Omental fat pad (tissue), 4 donors: ENCODE measurements around the gene ATP5PD. TPM values are rescaled to one million over a fixed set of nuclear protein-coding genes. Genes with fewer than 3 reads are reported as not detected.
"Not testable (repeated sequence)": the region's sequence is repeated elsewhere in the genome, so short reads cannot be mapped to it uniquely, and the experiment has no call there.

ENCODE experiments used
- ATAC-seq: fragments of 150-250 bp; one replicate; pipeline ENCODE4 v1.9.1; 2016; ENCODE audit warnings: mild to moderate bottlenecking, moderate library complexity; ENCODE audit not compliant: low FRiP score
- DNase-seq: peaks from one replicate; pipeline ENCODE4 v3.0.0-alpha.2; 2019; ENCODE audit warnings: low spot score
- total RNA-seq, 4 donors: library from RNA; depleted of rRNA; stranded (reverse); fragments of >200 nt; gene quantifications; one replicate each; pipeline ENCODE4 v1.1.0, GENCODE V29; 2016
- TF ChIP-seq, protein P1 (sequence below), 3 donors: fragments of 450-650 bp; IDR thresholded peaks; one replicate each; pipeline ENCODE4 v1.5.1; 2016 to 2017; ENCODE audit warnings: antibody characterized with exemption in 3 of 3, mild to moderate bottlenecking in 3 of 3, moderate library complexity in 2 of 3

Gene ATP5PD
- total RNA-seq, 4 donors from 2014 or later, result 159 to 394 (median 233) TPM

- ATAC-seq (peak; percentile 1), DNase-seq (no peak)
- TF ChIP-seq, protein P1, sequence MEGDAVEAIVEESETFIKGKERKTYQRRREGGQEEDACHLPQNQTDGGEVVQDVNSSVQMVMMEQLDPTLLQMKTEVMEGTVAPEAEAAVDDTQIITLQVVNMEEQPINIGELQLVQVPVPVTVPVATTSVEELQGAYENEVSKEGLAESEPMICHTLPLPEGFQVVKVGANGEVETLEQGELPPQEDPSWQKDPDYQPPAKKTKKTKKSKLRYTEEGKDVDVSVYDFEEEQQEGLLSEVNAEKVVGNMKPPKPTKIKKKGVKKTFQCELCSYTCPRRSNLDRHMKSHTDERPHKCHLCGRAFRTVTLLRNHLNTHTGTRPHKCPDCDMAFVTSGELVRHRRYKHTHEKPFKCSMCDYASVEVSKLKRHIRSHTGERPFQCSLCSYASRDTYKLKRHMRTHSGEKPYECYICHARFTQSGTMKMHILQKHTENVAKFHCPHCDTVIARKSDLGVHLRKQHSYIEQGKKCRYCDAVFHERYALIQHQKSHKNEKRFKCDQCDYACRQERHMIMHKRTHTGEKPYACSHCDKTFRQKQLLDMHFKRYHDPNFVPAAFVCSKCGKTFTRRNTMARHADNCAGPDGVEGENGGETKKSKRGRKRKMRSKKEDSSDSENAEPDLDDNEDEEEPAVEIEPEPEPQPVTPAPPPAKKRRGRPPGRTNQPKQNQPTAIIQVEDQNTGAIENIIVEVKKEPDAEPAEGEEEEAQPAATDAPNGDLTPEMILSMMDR (IDR thresholded peaks at IDR 0.05), result no peak
Measured at GRCh38 chr17:75047398-75048098, 779 bp upstream of the ATP5PD start.

DNA sequence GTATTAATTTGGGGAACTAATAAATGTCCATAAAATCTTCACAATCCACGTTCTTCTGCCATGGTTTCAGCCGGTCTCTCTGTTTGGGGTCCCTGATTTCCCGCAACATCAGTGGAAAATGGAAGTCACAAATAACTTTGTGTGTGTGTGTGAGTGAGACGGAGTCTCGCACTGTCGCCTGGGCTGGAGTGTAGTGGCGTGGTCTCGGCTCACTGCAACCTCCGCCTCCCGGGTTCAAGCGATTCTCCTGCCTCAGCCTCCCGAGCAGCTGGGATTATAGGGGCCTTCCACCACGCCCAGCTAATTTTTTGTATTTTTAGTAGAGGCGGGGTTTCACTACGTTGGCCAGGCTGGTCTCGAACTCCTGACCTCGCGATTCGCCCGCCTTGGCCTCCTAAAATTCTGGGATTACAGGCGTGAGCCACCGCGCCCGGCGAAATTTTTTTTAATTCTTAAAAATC lies 793 bp downstream of the ATP5PD start:
- not testable (repeated sequence) for ATAC-seq

GRCh38 chr17:75044716-75045115 lies 2.1 kb downstream of the ATP5PD start:
- no peak for ATAC-seq
- no peak for DNase-seq
- TF ChIP-seq, protein P1 (IDR thresholded peaks at IDR 0.05), result no peak

More for the DNA sequence above, 793 bp downstream of the ATP5PD start:
- DNase-seq, result not testable (repeated sequence)

DNA sequence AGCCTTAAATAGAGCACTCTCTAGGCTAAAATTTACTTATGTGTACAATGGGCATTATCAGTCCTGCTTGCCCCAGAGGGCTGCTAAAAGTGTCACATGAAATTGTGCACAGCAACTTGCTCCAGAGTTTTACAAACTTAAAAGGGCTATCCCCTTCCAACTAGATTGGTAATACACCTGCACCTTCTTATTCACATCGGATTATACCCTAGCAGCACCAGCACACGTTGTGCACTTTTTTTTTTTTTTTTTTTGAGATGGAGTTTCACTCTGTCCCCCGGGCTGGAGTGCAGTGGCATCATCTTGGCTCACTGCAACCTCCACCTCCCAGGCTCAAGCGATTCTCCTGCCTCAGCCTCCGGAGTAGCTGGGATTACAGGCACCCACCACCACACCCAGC lies 3.0 kb downstream of the ATP5PD start:
- ATAC-seq, DNase-seq: not testable (repeated sequence)

GRCh38 chr17:75041656-75042280 lies 5.0 kb downstream of the ATP5PD start:
- DNase-seq (no peak), ATAC-seq (no peak)
- TF ChIP-seq, protein P1 (IDR thresholded peaks at IDR 0.05), result no peak

GRCh38 chr17:75039238-75039637 lies 7.5 kb downstream of the ATP5PD start:
- TF ChIP-seq, protein P1 (IDR thresholded peaks at IDR 0.05), result no peak
- DNase-seq, result no peak
- ATAC-seq, result no peak

DNA sequence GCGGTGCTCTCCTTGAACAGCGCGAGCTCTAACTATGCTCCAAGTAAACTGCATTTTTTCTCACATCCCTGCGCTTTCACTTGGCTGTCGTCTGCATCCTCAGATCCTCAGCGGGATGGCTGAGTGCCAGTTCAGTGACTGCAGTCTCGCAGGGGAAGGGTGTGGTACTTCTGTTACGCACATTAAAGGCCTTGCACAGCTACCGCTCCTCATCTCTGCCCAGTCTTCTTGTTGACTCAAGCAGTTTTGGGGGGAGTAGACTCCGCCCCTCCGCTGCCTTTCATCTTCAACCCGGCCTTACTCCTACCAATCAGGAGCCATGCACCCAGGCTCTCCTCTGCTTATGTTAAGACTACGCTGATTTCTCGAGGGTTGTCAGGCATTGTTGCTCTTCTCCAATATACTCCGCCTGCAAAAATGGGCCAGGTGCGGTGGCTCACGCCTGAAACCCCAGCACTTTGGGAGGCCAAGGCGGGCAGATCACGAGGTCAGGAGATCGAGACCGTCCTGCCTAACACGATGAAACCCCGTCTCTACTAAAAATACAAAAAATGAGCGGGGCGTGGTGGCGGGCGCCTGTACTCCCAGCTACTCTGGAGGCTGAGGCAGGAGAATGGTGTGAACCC lies 10.0 kb downstream of the ATP5PD start:
- no peak for ATAC-seq
- TF ChIP-seq, protein P1 (IDR thresholded peaks at IDR 0.05), result no peak
- peak; percentile 78 for DNase-seq
